ENCODE results near the gene FBLN2.
"Not testable (repeated sequence)": the region's sequence is repeated elsewhere in the genome, so short reads cannot be mapped to it uniquely, and the experiment has no call there.

Gene FBLN2

DNA sequence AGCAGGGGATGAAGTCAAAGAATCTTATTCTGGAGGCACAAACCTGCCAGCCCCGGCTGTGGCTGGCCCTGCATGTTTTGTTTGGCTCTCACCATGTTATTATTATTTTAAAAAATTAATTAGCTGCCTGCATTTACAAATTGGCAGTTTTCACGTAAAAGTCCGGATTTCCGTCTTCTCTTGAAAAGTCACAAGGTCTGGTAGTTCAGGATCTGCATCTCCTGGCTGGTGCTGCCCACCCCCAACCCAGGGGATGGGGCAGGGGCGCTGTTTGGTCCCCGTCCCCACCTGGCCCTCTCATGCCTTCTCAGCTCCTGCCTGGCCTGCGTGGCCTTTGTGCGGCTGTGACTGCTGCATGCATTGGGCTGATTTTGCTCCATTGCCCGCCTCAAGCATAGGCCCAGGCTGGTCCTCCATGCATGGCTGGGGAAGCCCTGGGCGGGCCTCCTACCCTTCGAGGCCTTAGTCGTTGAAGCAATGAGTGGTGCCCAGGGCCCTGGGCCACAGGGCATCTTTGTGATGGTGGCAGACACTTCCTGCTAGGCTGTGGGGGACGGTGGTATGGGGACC lies 2.0 kb downstream of the FBLN2 start:
- no peak for DNase-seq

DNA sequence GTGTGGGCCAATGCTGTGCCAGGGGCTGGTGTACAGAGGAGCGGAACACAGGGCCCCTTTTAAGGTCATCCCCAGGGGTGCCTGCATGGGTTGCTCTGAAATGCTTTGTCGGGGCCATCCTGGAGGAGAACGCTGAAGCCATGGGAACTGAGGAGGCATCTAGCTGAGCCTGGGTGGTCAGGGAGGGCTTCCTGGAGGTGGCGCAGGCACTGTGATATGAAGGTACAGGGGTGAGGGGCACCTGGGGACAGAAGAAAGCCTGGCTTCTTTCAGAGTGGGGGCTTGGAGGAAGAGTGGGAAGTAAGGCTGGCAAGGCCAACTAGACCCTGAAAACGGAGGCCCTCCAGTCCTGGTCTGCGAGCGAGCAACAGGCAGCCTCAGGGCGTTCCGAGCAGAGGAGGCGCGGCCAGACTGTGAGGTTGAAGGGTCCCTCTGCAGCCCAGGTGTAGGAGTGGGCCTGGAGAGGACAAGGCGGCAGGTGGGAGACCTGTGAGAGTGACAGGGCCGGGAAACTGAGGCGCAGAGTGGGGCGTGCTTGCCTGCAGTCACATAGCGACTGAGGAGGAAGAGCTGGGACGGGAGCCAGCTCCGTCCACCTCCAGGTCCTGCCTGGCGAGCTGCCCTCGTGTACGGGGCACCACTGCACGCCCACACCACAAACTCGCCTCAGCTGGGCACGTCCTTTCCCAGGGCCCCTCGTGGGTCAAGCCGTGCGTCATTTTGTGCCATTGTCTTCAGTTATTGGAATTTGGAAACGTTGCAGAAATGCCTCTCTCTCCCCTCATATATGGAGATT lies 4.1 kb downstream of the FBLN2 start:
- no peak for DNase-seq

DNA sequence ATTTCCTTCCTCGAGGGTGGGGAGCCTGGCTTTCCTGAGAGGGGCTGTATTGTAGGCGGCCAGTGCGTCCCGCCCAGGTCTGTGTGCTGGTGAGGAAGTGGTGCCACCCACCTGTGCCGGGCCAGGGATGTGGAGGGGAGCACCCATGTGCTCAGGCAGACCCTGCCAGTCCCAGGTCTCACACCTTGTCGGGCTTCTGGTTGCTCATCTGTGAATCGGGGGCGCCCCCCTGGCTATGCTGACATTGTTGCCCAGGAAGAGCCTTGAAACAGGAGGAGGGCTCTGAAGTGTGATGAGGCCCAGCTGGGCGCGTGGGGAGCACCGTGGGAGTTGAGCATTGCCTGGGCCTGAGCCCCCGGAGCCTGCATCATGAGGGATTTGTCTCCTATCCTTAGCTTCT lies 4.8 kb downstream of the FBLN2 start:
- no peak for DNase-seq

DNA sequence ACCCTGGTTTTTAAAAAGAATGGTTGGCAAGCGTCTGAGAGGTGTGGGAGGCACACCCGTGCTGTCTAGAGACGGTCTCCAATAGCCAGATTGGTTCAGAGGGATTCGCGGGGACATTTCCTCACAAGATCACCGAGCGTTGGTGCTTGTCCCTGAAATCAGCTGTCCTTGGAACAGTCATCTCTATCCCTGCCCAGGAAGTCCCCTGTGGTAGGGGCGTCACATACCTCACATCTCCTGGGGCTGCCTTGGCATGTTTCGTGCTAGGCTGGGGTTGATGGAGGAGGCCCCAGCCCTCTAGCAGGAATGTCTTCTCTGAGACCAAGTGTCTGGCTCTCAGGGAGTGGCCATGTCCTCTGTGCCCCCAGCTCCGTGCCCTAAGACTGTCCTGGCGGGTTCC lies 6.8 kb downstream of the FBLN2 start:
- DNase-seq, result no peak

DNA sequence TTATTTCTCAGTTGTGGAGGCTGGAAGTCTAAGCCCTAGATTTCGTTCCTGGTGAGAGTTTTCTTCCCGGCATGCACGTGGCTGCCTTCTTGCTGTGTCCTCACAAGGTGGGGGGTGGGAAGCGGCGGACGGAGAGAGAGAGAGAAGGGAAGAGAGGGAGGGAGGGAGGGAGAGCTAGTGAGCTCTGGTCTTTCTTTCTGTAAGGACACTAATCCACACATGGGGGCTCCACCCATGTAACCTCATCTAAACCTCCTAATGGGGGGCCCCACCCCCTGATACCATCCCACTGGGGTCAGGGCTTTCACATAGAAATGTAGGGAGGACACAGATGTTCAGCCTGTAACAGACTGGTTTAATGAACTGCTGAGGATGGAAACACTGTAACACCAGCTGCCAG lies 7.3 kb downstream of the FBLN2 start:
- DNase-seq, result no peak

DNA sequence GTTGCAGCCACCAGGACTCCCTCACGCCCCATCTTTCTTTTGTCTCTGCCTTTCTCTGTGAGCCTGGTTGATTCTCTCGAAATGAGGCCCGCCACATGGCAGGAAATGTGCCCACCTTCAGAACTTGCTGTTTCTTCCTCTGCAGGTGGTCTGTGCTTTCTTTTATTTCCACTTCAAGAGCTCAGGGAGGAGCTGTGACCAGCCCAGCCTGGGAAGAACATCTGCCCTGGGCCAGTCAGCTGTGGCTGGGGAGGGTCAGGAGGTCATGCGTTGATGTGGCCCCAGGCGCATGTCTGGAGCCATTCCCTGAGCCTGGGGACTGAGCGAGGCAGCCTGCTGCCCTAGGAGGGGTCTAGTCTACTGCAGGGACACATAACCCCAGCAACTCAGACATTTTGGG lies 8.0 kb downstream of the FBLN2 start:
- DNase-seq, result no peak

DNA sequence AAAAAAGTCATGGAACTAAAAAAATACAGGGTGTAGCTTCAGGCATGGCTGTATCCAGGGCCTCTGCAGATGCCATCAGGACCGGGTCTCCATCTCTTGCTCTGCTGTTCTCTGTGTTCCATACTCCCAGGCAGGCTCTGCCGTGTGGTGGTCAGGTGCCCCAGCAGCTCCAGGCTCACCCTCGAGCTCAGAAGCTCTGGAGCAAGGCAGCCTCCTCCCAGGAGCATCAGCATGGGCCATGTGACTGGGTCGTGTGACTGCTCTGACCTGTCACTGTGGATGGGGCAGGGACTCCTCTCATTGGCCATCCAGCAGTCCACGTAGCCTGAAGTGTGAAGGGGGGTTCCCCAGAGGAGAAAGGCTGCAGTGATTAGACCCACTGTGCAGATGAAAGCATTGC lies 8.5 kb downstream of the FBLN2 start:
- DNase-seq, result no peak

DNA sequence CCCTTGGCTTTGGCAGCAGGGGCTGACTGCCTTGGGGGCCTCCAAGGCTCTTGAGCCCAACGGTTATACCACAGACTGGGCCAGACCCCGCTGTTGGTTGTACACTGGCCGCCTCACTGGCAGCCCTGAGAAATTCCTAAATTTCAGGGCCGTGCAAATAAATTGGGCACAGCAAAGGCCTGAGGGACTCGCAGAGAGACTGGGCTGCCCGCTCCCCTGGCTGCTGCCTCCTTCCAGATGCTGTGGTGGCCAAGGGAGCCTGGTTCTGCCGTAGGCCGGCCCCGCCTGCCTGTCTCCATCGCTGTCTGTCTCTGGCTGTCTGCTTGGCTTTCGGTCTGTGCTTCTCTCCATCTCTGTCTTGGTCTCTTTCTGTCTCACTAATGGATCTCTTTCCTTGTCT lies 9.0 kb downstream of the FBLN2 start:
- no peak for DNase-seq

DNA sequence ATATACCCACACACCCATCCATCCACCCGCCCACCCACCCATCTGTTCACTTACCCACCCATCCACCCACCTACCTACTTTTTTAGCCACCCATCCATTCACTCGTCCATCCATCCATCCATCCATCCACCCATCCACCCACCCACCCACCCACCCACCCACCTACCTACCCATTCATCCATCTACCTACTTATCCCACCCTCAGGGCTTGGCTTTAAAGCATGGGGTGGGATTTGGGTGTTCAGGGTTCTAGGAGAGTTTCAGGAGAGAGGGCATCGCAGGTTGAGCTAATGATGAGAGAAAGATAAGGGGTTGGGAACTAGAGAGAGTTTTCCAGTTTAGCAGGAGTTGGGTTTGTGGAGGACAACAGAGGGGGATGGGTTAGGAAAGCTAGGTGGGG lies 9.7 kb downstream of the FBLN2 start:
- DNase-seq, result no peak

DNA sequence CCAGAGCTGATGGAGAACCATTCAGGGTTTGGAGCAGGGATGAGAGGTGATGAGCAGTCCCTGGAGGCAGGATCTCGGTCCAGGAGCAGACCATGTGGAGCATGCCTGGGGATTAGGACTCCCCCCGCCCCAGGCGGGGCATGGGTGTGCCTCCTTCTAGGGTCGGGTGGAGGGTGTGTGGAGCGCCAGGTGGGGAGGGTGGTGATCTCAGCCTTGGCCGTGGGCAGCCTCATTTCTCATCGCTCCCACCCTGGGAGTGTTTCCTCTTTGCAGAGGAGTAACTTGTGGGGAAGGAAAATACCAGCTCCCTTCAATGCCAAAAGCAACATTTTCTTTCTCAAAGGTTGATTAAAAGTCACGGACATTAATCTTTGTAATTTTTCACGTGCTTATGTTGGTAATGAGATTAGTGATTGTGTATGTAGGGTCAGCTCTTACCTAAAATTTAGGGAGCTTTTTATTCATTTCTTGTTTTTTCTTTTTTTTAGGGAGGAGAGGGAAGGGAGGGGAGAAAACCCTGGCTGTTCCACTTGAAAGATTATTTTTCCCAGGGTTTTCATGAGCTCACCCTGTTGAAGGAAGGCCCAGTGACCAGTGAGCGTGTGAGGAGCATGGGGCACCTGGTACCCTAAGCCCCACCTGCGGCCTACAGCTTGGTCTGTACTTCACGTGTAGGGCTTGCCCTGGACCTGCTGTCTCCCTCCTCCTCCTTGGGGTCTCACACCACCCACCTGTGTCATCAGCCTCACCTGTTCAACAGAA lies 11.0 kb downstream of the FBLN2 start:
- no peak for DNase-seq

DNA sequence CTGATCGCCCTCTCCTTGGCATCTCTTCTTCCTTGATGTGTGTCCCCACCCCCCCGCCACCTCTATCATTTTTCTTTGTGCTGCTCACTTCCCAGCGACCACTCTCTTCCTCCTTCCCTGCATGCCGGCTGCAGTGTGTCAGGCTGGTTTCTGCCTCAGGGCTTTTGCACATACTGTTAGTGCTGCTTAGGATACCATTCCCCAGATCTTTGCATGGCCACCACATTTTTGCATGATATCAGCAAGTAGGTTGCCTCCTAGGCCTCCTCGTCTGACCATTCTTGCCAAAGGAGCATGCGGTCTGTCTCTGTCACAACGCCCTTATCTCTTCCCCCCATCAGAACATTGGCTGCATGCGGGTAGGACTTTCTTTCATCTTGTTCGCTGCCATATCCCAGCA lies 12.5 kb downstream of the FBLN2 start:
- DNase-seq, result no peak

DNA sequence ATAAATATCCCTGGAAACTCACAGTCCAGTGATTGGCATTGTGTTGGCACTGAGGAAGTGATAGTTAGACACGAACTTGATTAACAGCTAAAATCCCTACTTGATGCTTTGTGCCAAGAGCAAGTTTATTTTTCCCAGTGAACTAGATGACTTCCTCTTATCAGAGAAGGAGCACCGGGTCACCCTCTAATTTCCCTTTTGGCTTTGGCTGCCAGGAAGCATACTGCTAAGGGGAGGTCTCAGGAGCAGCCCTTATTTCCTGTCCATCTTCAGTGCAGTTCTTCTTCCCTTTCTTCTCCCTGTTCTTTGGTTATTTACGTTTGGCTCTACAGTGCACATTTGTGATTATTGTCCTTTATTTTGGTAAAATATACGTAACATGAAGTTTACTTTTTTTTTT lies 13.0 kb downstream of the FBLN2 start:
- no peak for DNase-seq

DNA sequence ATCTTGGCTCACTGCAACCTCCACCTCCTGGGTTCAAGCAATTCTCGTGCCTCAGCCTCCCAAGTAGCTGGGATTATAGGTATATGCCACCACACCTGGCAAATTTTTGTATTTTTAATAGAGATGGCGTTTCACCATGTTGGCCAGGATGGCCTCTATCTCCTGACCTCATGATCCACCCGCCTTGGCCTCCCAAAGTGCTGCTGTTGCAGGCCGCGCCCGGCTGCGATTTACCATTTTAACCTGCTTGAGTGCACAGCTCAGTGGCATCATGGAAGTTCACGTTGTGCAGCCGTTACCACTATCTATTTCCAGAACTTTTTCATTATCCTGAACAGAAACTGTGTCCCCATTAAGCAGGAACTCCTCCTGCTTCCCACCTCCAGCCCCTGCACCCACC lies 13.5 kb downstream of the FBLN2 start:
- DNase-seq, result not testable (repeated sequence)

DNA sequence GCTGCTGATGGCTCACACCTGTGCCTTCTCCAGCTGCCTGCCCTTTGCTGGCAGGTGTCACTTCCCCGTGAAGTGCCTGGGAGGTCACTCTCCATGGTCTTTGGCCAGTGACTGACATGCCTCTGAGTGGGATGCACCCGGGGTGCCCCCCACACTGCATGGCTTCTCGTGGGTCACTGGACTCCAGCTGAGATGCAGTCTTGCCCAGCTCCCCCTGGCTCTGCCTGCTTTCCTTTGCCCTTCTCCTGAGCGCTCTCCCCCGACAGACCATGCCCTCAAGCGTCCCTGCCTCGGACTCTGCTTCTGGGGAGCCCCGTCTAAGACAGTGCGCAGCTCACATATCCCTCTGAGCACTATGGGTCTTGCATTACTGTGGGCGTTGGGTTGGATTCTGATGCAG lies 14.4 kb downstream of the FBLN2 start:
- DNase-seq, result no peak

DNA sequence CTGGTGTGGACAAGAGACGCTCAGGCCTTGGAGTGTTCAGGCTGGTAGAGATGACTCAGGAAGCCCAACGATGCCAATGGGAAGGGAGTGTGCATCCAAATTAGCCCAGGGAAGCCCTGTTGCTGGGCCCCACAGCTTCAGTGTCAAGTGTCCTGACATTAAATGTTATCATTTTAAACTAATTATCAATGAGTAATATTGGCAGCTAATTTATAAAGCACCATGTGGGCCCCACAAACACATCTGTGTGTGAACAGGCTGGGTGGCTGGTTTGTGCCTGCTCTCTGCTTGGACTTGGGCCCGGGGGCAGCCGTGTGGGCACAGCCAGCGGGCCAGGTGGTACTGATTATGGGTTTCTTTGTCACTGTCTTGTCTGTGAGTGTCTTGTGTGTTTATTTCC lies 15.0 kb downstream of the FBLN2 start:
- no peak for DNase-seq

DNA sequence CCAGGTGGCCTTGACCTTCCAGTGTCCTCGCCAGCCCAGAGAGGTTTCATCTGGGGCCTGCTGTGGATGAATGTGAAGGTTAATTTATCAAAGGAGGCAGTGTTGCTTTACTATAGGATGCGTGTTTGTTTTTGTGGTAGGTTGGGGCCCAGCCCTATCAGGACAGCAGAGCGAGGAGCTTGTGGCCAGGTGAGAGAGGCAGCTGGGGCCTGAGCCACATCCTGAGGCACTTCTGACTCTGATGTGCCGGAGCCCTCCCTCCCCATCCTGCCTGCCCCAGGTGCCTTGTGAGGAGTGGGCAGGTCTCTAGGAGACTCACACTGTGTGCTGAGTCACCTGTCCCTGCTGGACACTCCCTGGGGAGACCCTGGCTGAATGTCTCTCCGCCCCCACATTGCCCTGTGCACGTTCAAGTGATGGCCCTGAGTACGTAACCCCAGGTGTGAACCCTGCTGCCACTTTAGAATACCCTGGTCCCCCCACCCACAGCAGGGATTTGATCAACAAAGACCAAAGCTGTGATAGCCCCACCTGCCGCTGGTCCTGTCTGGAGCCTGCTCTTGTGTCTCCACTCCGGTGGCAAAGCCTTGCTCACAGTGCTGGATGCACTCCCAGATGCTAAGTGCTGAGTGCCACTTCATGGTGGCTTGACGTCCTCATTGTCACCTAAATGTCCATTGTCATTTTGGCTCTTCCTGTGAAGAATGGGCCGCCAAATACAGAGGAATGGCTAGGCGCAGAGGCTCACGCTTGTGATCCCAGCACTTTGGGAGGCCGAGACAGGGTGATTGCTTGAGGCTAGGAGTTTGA lies 16.0 kb downstream of the FBLN2 start:
- DNase-seq, result no peak

DNA sequence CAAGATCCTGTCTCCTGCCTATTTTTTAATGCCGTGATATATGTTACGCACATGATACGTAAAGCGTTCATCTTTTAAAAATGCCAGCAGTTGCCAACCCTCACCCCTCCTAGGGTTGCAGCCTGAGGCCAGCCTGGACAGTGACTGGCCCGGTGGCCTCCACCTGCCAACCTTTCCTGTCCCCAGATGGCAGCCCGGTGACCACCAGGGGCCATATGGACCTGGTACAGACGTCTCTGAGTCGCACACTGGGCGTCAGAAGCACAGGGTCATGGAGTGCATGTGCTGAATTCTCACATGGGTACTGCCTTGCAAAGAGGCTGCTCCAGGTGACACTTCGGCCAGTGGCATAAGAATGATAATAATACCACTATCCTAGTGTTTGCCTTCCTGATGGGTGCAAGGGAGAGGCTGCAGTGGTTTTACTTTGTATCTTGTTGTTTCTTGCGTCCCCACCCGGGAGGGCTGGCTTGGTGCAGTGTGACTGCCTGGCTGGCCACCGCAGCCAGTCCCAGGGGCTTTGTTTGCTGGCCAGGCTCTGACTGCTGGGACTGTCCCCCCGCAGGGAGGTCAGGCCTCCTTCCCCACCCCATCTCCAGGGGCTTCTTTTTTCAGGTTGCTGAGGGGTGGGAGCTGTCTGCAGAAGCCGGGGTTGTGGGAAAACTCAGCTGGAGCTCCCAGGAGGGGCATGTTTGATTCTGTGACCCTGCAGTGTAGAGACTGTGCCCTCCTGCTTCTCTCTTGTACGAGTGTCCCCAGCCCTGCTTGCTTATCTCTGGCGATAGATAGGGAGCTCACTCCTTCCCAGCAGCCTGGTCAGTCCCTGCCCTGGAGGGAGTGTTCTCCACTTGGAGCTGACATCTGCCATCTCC lies 16.9 kb downstream of the FBLN2 start:
- no peak for DNase-seq

DNA sequence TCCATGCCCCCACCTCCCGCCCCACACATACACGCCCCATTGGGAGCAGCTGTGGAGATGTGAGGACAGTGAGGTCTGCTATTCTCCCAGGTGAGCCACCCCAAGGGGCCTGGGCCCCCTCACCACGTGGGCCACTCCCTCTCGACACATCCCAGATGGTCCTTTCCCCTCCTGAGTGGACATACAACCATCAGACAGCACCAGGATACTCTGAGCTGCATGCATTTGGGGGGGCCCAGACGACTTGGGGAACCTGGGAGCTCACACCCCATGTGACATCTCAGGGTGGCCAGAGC lies 17.5 kb downstream of the FBLN2 start:
- no peak for DNase-seq

DNA sequence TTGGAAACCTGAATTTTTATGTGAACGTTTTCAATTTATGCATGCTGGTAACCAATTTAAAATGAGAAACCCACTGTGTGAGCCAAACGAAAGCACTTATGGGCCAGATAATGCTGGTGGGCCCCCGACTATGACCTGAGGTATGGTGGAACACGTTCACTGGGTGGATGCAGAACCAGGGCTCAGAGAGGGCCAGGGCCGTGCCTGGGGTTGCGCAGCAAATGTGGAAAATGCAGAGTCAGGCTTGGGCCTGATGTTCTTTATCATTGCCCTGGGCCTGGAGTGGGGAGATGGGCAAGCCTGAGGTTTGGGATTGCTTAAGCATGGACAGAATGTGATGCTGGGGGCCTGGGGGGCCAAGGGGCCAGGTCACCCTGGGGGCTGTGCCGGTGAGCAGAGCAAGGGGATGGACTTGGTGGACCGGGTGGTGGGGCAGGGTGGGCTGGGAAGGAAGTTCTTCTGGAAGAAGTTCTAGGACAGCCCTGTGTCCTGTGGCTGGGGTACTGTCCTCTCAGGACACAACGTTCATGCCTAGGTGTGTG lies 17.9 kb downstream of the FBLN2 start:
- no peak for DNase-seq

DNA sequence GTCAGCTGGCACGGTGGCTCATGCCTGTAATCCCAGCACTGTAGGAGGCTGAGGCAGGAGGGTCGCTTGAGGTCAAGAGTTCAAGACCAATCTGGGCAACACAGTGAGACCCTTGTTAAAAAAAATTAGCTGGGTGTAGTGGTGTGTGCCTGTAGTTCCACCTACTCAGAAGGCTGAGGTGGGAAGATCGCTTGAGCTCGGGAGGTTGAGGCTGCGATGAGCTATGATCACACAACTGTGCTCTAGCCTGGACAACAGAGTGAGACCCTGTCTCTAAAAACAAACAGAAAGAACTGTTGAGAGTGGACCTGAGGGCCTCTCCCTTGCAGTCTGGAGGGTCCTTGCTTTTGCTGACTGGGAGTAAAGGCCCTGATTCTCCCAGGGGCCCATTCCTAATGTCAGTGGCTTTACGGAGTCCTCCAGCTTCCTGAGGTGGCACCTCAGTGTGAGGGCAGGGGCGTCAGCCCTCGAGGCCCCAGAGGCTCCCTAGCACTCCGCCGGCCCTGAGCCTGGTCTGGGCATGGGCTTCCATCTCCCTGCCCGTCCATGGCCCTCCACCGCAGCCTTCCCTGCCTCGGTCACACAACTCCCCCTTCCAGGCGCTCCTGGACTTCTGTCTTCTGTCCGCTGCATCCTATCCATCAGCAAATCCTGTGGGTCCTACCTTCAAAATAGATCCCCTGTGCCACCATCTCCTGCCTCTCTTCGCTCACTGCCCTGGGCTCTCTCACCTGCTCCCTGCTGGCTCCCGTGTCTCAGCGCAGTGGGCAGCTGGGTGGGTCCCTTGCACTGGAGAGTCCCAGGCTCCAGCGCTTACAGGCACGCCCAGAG lies 19.0 kb downstream of the FBLN2 start:
- DNase-seq, result no peak

DNA sequence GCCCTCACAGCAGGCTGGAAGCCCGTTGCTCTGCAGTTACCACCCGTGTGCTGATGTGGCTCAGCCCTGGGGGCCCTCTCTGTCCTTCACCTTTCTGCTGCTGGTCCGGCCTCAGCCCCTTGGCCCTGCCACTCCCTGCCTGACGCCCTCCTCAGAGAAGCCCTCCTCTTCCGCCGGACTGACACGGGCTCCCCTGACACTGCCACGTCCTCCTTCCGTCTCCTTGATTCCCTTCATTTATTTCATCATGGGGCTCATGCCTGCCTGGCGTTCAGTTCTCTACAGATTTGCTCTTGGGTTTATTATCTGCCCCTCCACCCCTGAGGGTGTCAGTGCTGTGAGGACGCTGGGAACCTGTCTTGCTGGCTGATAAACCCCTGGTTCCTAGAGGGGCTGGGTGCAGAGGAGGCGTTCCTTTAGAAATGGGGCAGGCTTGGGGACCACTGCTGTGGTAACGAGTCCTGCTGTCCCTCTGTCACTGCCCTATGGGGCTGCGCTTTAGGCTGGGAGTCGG lies 19.6 kb downstream of the FBLN2 start:
- no peak for DNase-seq
